ENCODE results near the gene CDC42EP5.
"Not testable (repeated sequence)": the region's sequence is repeated elsewhere in the genome, so short reads cannot be mapped to it uniquely, and the experiment has no call there.

Gene CDC42EP5

GRCh38 chr19:54489341-54489740 is 16.2 kb upstream of the CDC42EP5 start:
- DNase-seq (ENCODE audit: low spot score), result no peak

GRCh38 chr19:54485851-54486250 is 12.8 kb upstream of the CDC42EP5 start:
- DNase-seq (ENCODE audit: low spot score), result no peak

GRCh38 chr19:54484451-54484850 is 11.4 kb upstream of the CDC42EP5 start:
- DNase-seq (ENCODE audit: low spot score), result no peak

- DNase-seq (ENCODE audit: low spot score), result no peak
Observed at GRCh38 chr19:54482889-54483288, 9.8 kb upstream of the CDC42EP5 start.

- peak; percentile 37 for DNase-seq (ENCODE audit: low spot score)
Observed at GRCh38 chr19:54481326-54481930, 8.3 kb upstream of the CDC42EP5 start.

- DNase-seq (ENCODE audit: low spot score), result no peak
Observed at GRCh38 chr19:54480051-54480450, 7.0 kb upstream of the CDC42EP5 start.

GRCh38 chr19:54478677-54479266 is 5.7 kb upstream of the CDC42EP5 start:
- DNase-seq (ENCODE audit: low spot score), result peak; percentile 27

- DNase-seq (ENCODE audit: low spot score), result no peak
Observed at GRCh38 chr19:54477650-54478049, 4.6 kb upstream of the CDC42EP5 start.

- no peak for DNase-seq (ENCODE audit: low spot score)
Observed at GRCh38 chr19:54475706-54476105, 2.6 kb upstream of the CDC42EP5 start.

GRCh38 chr19:54473892-54474372 is 836 bp upstream of the CDC42EP5 start:
- DNase-seq (ENCODE audit: low spot score), result no peak

- DNase-seq (ENCODE audit: low spot score), result no peak
Observed at GRCh38 chr19:54470991-54471782, 1.9 kb downstream of the CDC42EP5 start.

- no peak for DNase-seq (ENCODE audit: low spot score)
Observed at GRCh38 chr19:54470276-54470887, 2.7 kb downstream of the CDC42EP5 start.

GRCh38 chr19:54469496-54469934 is 3.6 kb downstream of the CDC42EP5 start:
- no peak for DNase-seq (ENCODE audit: low spot score)

GRCh38 chr19:54466110-54466480 is 7.0 kb downstream of the CDC42EP5 start:
- DNase-seq (ENCODE audit: low spot score), result not testable (repeated sequence)

GRCh38 chr19:54465426-54466109 is 7.5 kb downstream of the CDC42EP5 start:
- no peak for DNase-seq (ENCODE audit: low spot score)

GRCh38 chr19:54464630-54465425 is 8.3 kb downstream of the CDC42EP5 start:
- peak; percentile 70 for DNase-seq (ENCODE audit: low spot score)

- peak; percentile 85 for DNase-seq (ENCODE audit: low spot score)
Observed at GRCh38 chr19:54464044-54464629, 9.0 kb downstream of the CDC42EP5 start.

- peak; percentile 94 for DNase-seq (ENCODE audit: low spot score)
Observed at GRCh38 chr19:54463531-54464043, 9.5 kb downstream of the CDC42EP5 start, which contains the start of gene LENG9. LENG9 (minus strand) TSS chr19:54463778; CDS start chr19:54463526, 252 bp downstream.

- DNase-seq (ENCODE audit: low spot score), result peak; percentile 62
Observed at GRCh38 chr19:54462655-54463530, 10.2 kb downstream of the CDC42EP5 start.
